Loucy (cell line): ENCODE data around the gene OR7G1.
A peak's percentile ranks its signal among the peaks of the same experiment; 100 is the strongest.

Source experiments
- H2AFZ ChIP-seq: fragments of 200-600 bp; sonication (generic); 2 replicates; pipeline ENCODE4 v1.6.0; 2016; ENCODE audit warnings: antibody characterized with exemption, mild to moderate bottlenecking, low read length, moderate library complexity
- H3F3A ChIP-seq: fragments of 200-600 bp; 2 replicates; pipeline ENCODE4 v1.6.0; 2016; ENCODE audit warnings: antibody characterized with exemption, low read depth, mild to moderate bottlenecking
- H3K27me3 ChIP-seq: fragments of 200-600 bp; sonication (generic); 2 replicates; pipeline ENCODE4 v1.6.1; 2014; ENCODE audit warnings: low read length, mild to moderate bottlenecking; ENCODE audit not compliant: insufficient read depth, poor library complexity, severe bottlenecking
- H3K36me3 ChIP-seq: fragments of 200-600 bp; sonication (generic); 2 replicates; pipeline ENCODE4 v1.6.1; 2016; ENCODE audit warnings: low read length; ENCODE audit not compliant: insufficient read depth
- H3K4me1 ChIP-seq: fragments of 200-600 bp; sonication (generic); 2 replicates; pipeline ENCODE4 v1.5.1; 2014; ENCODE audit warnings: low read length, mild to moderate bottlenecking; ENCODE audit not compliant: insufficient read depth, poor library complexity, severe bottlenecking
- H3K4me2 ChIP-seq: fragments of 200-600 bp; sonication (generic); 2 replicates; pipeline ENCODE4 v1.6.0; 2014; ENCODE audit warnings: antibody characterized with exemption, low read length, low read depth, mild to moderate bottlenecking; ENCODE audit not compliant: poor library complexity, severe bottlenecking
- H3K4me3 ChIP-seq: fragments of 200-600 bp; sonication (generic); 2 replicates; pipeline ENCODE4 v1.5.1; 2014; ENCODE audit warnings: low read length, mild to moderate bottlenecking, mixed read lengths; ENCODE audit not compliant: poor library complexity, severe bottlenecking
- H3K79me2 ChIP-seq: fragments of 200-600 bp; sonication (generic); 2 replicates; pipeline ENCODE4 v1.6.1; 2014; ENCODE audit warnings: low read length; ENCODE audit not compliant: insufficient read depth
- H3K9ac ChIP-seq: fragments of 200-600 bp; sonication (generic); 2 replicates; pipeline ENCODE4 v1.6.0; 2014; ENCODE audit warnings: mild to moderate bottlenecking, low read depth, low read length, moderate library complexity; ENCODE audit not compliant: poor library complexity, severe bottlenecking
- H3K9me2 ChIP-seq: fragments of 200-600 bp; sonication (generic); replicated peaks from 2 replicates; pipeline ENCODE4 v1.6.1; 2016; ENCODE audit warnings: low read depth, low read length, mixed read lengths
- H3K9me3 ChIP-seq: fragments of 200-600 bp; sonication (generic); 2 replicates; pipeline ENCODE4 v1.6.1; 2014; ENCODE audit warnings: mild to moderate bottlenecking, antibody characterized with exemption, low read length, low read depth; ENCODE audit not compliant: insufficient read depth
- H4K20me1 ChIP-seq: fragments of 200-600 bp; sonication (generic); 2 replicates; pipeline ENCODE4 v1.6.0; 2014; ENCODE audit warnings: antibody characterized with exemption, low read length, mild to moderate bottlenecking; ENCODE audit not compliant: insufficient read depth, poor library complexity, severe bottlenecking
- EZH2phosphoT487 ChIP-seq: fragments of 200-600 bp; IDR thresholded peaks from 2 replicates; pipeline ENCODE4 v1.6.1; 2018; ENCODE audit warnings: antibody characterized with exemption, mild to moderate bottlenecking, moderate library complexity, borderline replicate concordance
- TF ChIP-seq, protein P1 (sequence below): fragments of 200-600 bp; sonication (generic); conservative IDR thresholded peaks from 2 replicates; pipeline ENCODE4 v1.5.1; 2014; ENCODE audit warnings: mild to moderate bottlenecking, antibody characterized with exemption, low read length

Gene OR7G1

GRCh38 chr19:9116547-9116946 is 984 bp upstream of the OR7G1 start:
- H3K9ac ChIP-seq = no peak overlapping the region
- H3K79me2 ChIP-seq = no peaks in the 10 kb centered on the region
- H3F3A ChIP-seq = no peaks in the 10 kb centered on the region
- TF ChIP-seq, protein P1, sequence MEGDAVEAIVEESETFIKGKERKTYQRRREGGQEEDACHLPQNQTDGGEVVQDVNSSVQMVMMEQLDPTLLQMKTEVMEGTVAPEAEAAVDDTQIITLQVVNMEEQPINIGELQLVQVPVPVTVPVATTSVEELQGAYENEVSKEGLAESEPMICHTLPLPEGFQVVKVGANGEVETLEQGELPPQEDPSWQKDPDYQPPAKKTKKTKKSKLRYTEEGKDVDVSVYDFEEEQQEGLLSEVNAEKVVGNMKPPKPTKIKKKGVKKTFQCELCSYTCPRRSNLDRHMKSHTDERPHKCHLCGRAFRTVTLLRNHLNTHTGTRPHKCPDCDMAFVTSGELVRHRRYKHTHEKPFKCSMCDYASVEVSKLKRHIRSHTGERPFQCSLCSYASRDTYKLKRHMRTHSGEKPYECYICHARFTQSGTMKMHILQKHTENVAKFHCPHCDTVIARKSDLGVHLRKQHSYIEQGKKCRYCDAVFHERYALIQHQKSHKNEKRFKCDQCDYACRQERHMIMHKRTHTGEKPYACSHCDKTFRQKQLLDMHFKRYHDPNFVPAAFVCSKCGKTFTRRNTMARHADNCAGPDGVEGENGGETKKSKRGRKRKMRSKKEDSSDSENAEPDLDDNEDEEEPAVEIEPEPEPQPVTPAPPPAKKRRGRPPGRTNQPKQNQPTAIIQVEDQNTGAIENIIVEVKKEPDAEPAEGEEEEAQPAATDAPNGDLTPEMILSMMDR = no peak
- TF ChIP-seq EZH2phosphoT487 = no peak
- no peaks in the 10 kb centered on the region for H4K20me1 ChIP-seq
- no peak overlapping the region for H3K4me2 ChIP-seq
- H3K9me3 ChIP-seq = no peaks in the 10 kb centered on the region
- H2AFZ ChIP-seq = 0 out of 2 replicates have a peak overlapping the region, but pooled peaks have one; percentile 36
- no peaks in the 10 kb centered on the region for H3K4me1 ChIP-seq
- no peaks in the 10 kb centered on the region for H3K27me3 ChIP-seq
- H3K36me3 ChIP-seq = no peaks in the 10 kb centered on the region
- no peaks in the 10 kb centered on the region for H3K9me2 ChIP-seq
- H3K4me3 ChIP-seq = no peak overlapping the region

DNA sequence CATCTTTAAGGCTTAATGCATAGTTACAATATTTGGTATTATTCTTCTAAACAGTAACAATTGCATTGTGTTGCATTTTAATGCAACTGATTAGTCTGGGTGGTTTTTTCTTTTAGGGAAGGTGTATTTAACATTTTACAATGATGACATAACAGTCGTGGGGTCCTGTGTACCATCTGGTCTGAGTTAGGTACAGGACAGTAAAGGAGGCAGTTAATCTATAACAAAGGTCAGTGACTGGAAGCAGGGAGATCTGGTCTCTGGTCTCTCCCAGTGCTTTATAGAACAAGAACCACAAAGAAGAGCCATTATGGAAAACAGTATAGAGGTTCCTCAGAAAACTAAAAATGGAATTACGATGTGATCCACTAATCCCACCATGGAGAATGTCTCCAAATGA is 5.6 kb downstream of the OR7G1 start:
- no peak overlapping the region for H3K9ac ChIP-seq
- H3K9me3 ChIP-seq = no peaks in the 10 kb centered on the region
- no peaks in the 10 kb centered on the region for H3F3A ChIP-seq
- H3K4me1 ChIP-seq = peaks cover 8% of the 10 kb centered on the region
- H3K79me2 ChIP-seq = no peaks in the 10 kb centered on the region
- H3K4me3 ChIP-seq = no peak overlapping the region
- H3K27me3 ChIP-seq = no peaks in the 10 kb centered on the region
- no peaks in the 10 kb centered on the region for H3K36me3 ChIP-seq
- no peak overlapping the region for H3K4me2 ChIP-seq
- TF ChIP-seq, protein P1 = no peak
- TF ChIP-seq EZH2phosphoT487 = no peak
- no peak overlapping the region for H2AFZ ChIP-seq
- H4K20me1 ChIP-seq = no peaks in the 10 kb centered on the region
- no peaks in the 10 kb centered on the region for H3K9me2 ChIP-seq

- H3K4me3 ChIP-seq = peak within 1 kb of the TSS; percentile 41
- H3K36me3 ChIP-seq = no peaks in the 10 kb centered on the region
- H2AFZ ChIP-seq = peak within 1 kb of the TSS; percentile 82
- no peaks in the 10 kb centered on the region for H3F3A ChIP-seq
- no peaks in the 10 kb centered on the region for H3K9me2 ChIP-seq
- no peaks in the 10 kb centered on the region for H4K20me1 ChIP-seq
- H3K4me1 ChIP-seq = peaks cover 8% of the 10 kb centered on the region
- H3K9ac ChIP-seq = no peak within 1 kb of the TSS
- no peaks in the 10 kb centered on the region for H3K9me3 ChIP-seq
- H3K27me3 ChIP-seq = no peaks in the 10 kb centered on the region
- H3K4me2 ChIP-seq = peak within 1 kb of the TSS; percentile 58
- no peak for TF ChIP-seq EZH2phosphoT487
- TF ChIP-seq, protein P1 = no peak
- no peaks in the 10 kb centered on the region for H3K79me2 ChIP-seq
Observed at GRCh38 chr19:9107375-9107774, 8.2 kb downstream of the OR7G1 start, which contains the start of gene OR7G2. TSS of gene OR7G2 (minus strand) at chr19:9107475. CDS start at chr19:9103243, 4,232 bp downstream.
